ENCODE results near the gene SNCA.

SNCA gene

DNA sequence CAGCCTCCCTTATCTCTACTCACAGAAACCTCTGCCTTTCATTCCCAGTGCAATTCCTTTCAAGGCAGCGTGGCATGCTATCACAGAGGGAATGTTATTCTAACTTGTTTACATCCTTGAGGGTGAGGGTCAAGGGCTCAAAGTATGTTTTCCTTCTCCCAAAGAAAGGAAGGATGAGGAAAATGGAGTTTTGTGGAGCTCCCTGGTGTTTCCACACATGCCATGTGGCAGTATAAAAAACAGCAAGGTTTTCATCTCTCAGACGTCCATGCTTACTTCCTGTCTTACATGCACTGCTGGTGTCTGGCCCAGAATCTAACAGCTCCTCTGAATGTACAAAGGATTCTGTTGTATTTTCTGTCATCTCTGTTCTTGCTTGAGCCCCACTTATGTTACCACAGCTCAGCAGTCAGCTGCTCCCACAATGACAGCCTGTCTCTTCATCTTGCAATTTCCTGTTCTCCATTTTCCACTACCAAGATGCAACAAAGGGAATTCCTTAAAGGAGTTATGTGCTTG, 128.0 kb downstream of the SNCA start:
- no peak for DNase-seq

DNA sequence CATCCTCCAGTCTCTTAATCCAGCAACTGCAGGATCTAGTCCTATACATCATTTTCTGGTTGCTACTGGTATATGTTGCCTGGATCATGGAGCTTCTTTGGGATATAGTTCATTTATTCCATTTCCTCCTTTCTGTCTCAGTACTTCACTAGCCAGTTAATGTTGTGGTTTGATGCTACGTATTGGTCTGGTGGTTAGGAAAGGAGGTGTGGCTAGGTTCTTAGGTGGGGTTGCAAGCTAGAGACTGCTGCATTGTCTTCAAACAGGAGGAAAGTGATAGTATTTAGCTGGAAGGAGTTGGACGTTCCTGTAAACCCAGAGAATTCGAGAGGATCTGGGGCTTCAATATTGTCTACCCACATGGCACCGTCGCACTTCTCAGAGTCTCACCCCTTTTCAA, 129.5 kb downstream of the SNCA start:
- Histone ChIP-seq H3K4me1 (no peaks in the 10 kb centered on the region), H3K9me3 (no peaks in the 10 kb centered on the region), H3K27me3 (no peaks in the 10 kb centered on the region), H3K4me3 (ENCODE audit: low read depth, low read length) (no peak overlapping the region), H3K36me3 (no peaks in the 10 kb centered on the region)
- no peak for TF ChIP-seq CTCF (IDR thresholded peaks at IDR 0.05; ENCODE audit: low read depth, low read length)
- no peak for DNase-seq

More for the DNA sequence above, 128.0 kb downstream of the SNCA start:
- TF ChIP-seq CTCF (IDR thresholded peaks at IDR 0.05; ENCODE audit: low read depth, low read length): no peak
- Histone ChIP-seq H3K36me3 (no peaks in the 10 kb centered on the region), H3K4me1 (no peaks in the 10 kb centered on the region; the same call in 1 of the 2 replicates), H3K4me3 (ENCODE audit: low read depth, low read length) (no peak overlapping the region), H3K9me3 (no peaks in the 10 kb centered on the region), H3K27me3 (no peaks in the 10 kb centered on the region)

GRCh38 chr4:89704651-89705395, 132.1 kb downstream of the SNCA start:
- no peak for TF ChIP-seq CTCF (IDR thresholded peaks at IDR 0.05; ENCODE audit: low read depth, low read length)
- H3K4me3 ChIP-seq (ENCODE audit: low read depth, low read length): no peak overlapping the region
- H3K4me1 ChIP-seq: no peaks in the 10 kb centered on the region
- H3K36me3 ChIP-seq: no peaks in the 10 kb centered on the region
- no peaks in the 10 kb centered on the region for H3K27me3 ChIP-seq
- no peak for DNase-seq
- no peaks in the 10 kb centered on the region for H3K9me3 ChIP-seq

GRCh38 chr4:89703829-89704590, 133.0 kb downstream of the SNCA start:
- no peak for DNase-seq
- Histone ChIP-seq H3K4me3 (ENCODE audit: low read depth, low read length) (no peak overlapping the region), H3K9me3 (no peaks in the 10 kb centered on the region), H3K4me1 (no peaks in the 10 kb centered on the region), H3K27me3 (no peaks in the 10 kb centered on the region), H3K36me3 (no peaks in the 10 kb centered on the region)
- no peak for TF ChIP-seq CTCF (IDR thresholded peaks at IDR 0.05; ENCODE audit: low read depth, low read length)

DNA sequence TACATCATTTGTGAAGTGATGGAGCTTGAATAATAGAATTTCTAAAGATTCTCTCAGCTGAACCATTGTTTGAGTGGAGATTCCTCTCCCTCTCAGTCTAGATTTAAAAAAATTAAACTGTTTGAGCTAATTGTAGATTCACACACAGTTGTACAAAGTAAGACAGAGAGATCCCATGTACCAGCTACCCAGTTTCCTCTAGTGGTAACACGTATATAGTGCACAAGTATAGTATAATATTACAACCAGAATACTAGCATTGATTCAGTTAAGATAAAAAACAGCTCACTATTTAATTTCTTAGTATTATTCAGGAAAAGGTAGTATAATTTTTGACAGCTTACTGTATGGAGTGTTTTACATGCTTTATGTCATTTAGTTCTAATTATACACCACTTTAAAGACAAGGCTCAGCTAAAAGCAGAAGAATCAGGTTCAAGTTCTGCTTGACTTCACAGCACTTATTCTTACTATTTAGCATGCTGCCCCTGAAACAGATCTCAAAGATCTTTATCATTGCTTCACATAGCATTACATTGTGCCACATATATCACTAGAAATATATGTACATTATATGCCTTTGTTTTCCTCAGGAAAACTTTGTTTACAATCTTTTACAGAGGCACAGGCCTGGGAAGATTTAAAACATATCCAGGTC, 136.1 kb downstream of the SNCA start:
- no peak for TF ChIP-seq CTCF (IDR thresholded peaks at IDR 0.05; ENCODE audit: low read depth, low read length)
- Histone ChIP-seq H3K36me3 (no peaks in the 10 kb centered on the region), H3K27me3 (no peaks in the 10 kb centered on the region), H3K4me1 (no peaks in the 10 kb centered on the region), H3K4me3 (ENCODE audit: low read depth, low read length) (no peak overlapping the region), H3K9me3 (no peaks in the 10 kb centered on the region)
- DNase-seq: no peak

Data from BE2C (cell line).